Peyer's patch (tissue), 4 donors: ENCODE data around the gene AOAH. TPM values are rescaled to one million over a fixed set of nuclear protein-coding genes. Genes with fewer than 3 reads are reported as not detected.

Source experiments
- DNase-seq, 3 donors: peaks; one replicate each; pipeline ENCODE4 v3.0.0-alpha.2; 2017 to 2019
- H3K27ac ChIP-seq, 4 donors: fragments of 200-600 bp; sonication (generic); one replicate each; pipeline ENCODE4 v1.5.1; 2016 to 2019
- H3K27me3 ChIP-seq, 2 donors: fragments of 200-600 bp; sonication (generic); one replicate each; pipeline ENCODE4 v1.5.1; 2019
- H3K36me3 ChIP-seq, 3 donors: fragments of 200-600 bp; sonication (generic); one replicate each; pipeline ENCODE4 v1.5.1; 2016 to 2019
- H3K4me1 ChIP-seq, 4 donors: fragments of 200-600 bp; sonication (generic); one replicate each; pipeline ENCODE4 v1.5.1; 2016 to 2019
- H3K4me3 ChIP-seq, 4 donors: fragments of 200-600 bp; sonication (generic); 1 replicate in 3 of 4; 2 replicates in 1 of 4; pipeline ENCODE4 v1.5.1; 2016 to 2019; ENCODE audit warnings: mild to moderate bottlenecking in 1 of 4
- H3K9me3 ChIP-seq, 4 donors: fragments of 200-600 bp; sonication (generic); one replicate each; pipeline ENCODE4 v1.5.1; 2016 to 2019; ENCODE audit warnings: mild to moderate bottlenecking in 1 of 4
- CTCF ChIP-seq, 6 experiments: fragments of 450-650 bp in 4 of 6; fragments of 200-600 bp in 2 of 6; sonication (generic) in 1 of 6; IDR thresholded peaks; one replicate each; pipeline ENCODE4 v1.5.1; 2017 to 2019; ENCODE audit warnings: antibody characterized with exemption in 6 of 6, mild to moderate bottlenecking in 3 of 6, moderate library complexity in 1 of 6
- POLR2A ChIP-seq, 2 donors: fragments of 450-650 bp; IDR thresholded peaks; one replicate each; pipeline ENCODE4 v1.5.1; 2017; ENCODE audit warnings: antibody characterized with exemption in 2 of 2, mild to moderate bottlenecking in 2 of 2, moderate library complexity in 2 of 2
- total RNA-seq, 4 donors: library from RNA; depleted of rRNA; stranded (reverse); fragments of >200 nt; gene quantifications; one replicate each; pipeline ENCODE4 v1.1.0, GENCODE V29; 2016

The AOAH gene
- total RNA-seq, 4 donors from 2014 or later, result 33.3 to 60.2 (median 43.6) TPM

GRCh38 chr7:36686499-36686898, 37.8 kb downstream of the AOAH start:
- Histone ChIP-seq H3K27me3 (no peaks in the 10 kb centered on the region), H3K4me1 (peaks cover 0 to 5% (median 0%) of the 10 kb centered on the region in 4 donors), H3K36me3 (no peaks in the 10 kb centered on the region), H3K4me3 (no peak overlapping the region), H3K27ac (peak overlapping the region in 1 of 4 donors; percentile 36), H3K9me3 (no peaks in the 10 kb centered on the region)
- DNase-seq, result peak in 1 of 3 donors; percentile 66
- TF ChIP-seq POLR2A (IDR thresholded peaks at IDR 0.05) (no peak), CTCF (IDR thresholded peaks at IDR 0.05) (no peak)

GRCh38 chr7:36684954-36685353, 39.3 kb downstream of the AOAH start:
- Histone ChIP-seq H3K27me3 (no peaks in the 10 kb centered on the region), H3K4me3 (no peak overlapping the region), H3K27ac (no peak overlapping the region), H3K4me1 (peaks cover 0 to 5% (median 0%) of the 10 kb centered on the region in 4 donors), H3K9me3 (no peaks in the 10 kb centered on the region), H3K36me3 (no peaks in the 10 kb centered on the region)
- no peak for DNase-seq
- no peak for TF ChIP-seq POLR2A (IDR thresholded peaks at IDR 0.05)
- TF ChIP-seq CTCF (IDR thresholded peaks at IDR 0.05), result no peak

GRCh38 chr7:36683695-36684357, 40.5 kb downstream of the AOAH start:
- Histone ChIP-seq H3K9me3 (no peaks in the 10 kb centered on the region), H3K27me3 (no peaks in the 10 kb centered on the region), H3K4me1 (peaks cover 0 to 5% (median under 1%) of the 10 kb centered on the region in 4 donors), H3K27ac (peak overlapping the region in 2 of 4 donors; percentile 32 to 55), H3K4me3 (no peak overlapping the region), H3K36me3 (no peaks in the 10 kb centered on the region)
- no peak for TF ChIP-seq POLR2A (IDR thresholded peaks at IDR 0.05)
- TF ChIP-seq CTCF (IDR thresholded peaks at IDR 0.05), result no peak
- DNase-seq, result peak in 1 of 3 donors; percentile 61

GRCh38 chr7:36683111-36683510, 41.2 kb downstream of the AOAH start:
- Histone ChIP-seq H3K36me3 (no peaks in the 10 kb centered on the region), H3K27ac (peak overlapping the region in 2 of 4 donors; percentile 25 to 55), H3K4me3 (no peak overlapping the region), H3K9me3 (no peaks in the 10 kb centered on the region), H3K4me1 (peaks cover 0 to 5% (median 2%) of the 10 kb centered on the region in 4 donors), H3K27me3 (no peaks in the 10 kb centered on the region)
- no peak for DNase-seq
- TF ChIP-seq POLR2A (IDR thresholded peaks at IDR 0.05), result no peak
- no peak for TF ChIP-seq CTCF (IDR thresholded peaks at IDR 0.05)

- Histone ChIP-seq H3K4me1 (peaks cover 0 to 5% (median 2%) of the 10 kb centered on the region in 4 donors), H3K4me3 (no peak overlapping the region), H3K27ac (no peak overlapping the region), H3K9me3 (no peaks in the 10 kb centered on the region), H3K36me3 (no peaks in the 10 kb centered on the region), H3K27me3 (no peaks in the 10 kb centered on the region)
- TF ChIP-seq CTCF (IDR thresholded peaks at IDR 0.05) (peak in 1 of 6 experiments; percentile 20), POLR2A (IDR thresholded peaks at IDR 0.05) (no peak)
- no peak for DNase-seq
Observed at GRCh38 chr7:36682102-36682501, 42.2 kb downstream of the AOAH start.
